Stimulated activated CD4-positive, alpha-beta T cell treated with anti-CD3 and anti-CD28 coated beads, Interleukin-4, amount 100 ng/mL, for 4 hours (primary cell): Measurements from ENCODE around the gene BABAM2.

Experiments used
- DNase-seq, 2 experiments: peaks; one replicate each; pipeline ENCODE4 v3.0.0-alpha.2; 2020

Gene BABAM2

GRCh38 chr2:28338831-28339321, 448.3 kb downstream of the BABAM2 start:
- no peak for DNase-seq

GRCh38 chr2:28339516-28340175, 449.1 kb downstream of the BABAM2 start:
- no peak for DNase-seq

- DNase-seq: no peak
Observed at GRCh38 chr2:28340312-28341202, 450.0 kb downstream of the BABAM2 start.

- DNase-seq: no peak
Observed at GRCh38 chr2:28341208-28341891, 450.8 kb downstream of the BABAM2 start.

DNA sequence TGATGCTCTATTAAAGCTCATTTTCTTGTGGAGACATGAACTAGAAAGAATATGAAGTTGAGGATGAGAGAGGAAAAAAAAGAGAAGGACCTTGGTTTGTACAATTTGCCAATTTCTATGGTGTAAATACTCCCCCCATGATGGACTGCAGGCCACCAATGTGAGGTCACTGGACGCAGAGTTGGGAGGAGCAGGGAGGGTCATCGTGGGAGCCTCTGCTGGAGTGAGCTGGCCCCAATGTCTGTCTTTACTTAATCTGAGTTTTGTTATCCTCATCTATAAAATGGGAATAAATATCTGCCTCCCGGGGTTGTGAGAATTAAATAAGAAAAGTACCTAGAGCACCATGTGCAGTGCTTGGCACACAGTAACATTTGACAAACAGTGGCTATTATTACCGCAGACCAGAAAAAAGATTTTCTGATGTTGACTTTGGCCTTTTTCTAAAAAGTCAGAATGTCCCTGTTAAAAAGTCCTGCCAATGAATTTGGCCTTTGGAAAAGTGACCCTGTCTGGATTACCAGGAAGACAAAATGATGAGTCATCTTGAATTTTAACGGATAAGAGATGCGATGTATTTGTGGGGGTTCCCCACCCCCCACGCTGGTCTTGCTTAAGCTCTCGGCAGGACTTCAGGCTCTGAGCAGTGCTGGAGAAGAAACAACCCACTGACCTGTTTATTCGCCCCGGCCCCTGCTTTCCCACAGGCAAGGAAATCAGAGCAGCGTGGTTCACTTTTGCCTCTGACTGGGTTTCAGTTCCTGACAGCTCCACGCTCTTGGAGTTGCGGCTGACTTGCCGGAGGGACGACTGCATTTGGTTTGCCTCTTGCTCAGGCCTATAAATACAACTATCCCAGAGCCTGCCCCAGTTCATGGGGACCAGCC, 451.8 kb downstream of the BABAM2 start:
- DNase-seq: no peak

GRCh38 chr2:28343184-28343942, 452.8 kb downstream of the BABAM2 start:
- DNase-seq: no peak

DNA sequence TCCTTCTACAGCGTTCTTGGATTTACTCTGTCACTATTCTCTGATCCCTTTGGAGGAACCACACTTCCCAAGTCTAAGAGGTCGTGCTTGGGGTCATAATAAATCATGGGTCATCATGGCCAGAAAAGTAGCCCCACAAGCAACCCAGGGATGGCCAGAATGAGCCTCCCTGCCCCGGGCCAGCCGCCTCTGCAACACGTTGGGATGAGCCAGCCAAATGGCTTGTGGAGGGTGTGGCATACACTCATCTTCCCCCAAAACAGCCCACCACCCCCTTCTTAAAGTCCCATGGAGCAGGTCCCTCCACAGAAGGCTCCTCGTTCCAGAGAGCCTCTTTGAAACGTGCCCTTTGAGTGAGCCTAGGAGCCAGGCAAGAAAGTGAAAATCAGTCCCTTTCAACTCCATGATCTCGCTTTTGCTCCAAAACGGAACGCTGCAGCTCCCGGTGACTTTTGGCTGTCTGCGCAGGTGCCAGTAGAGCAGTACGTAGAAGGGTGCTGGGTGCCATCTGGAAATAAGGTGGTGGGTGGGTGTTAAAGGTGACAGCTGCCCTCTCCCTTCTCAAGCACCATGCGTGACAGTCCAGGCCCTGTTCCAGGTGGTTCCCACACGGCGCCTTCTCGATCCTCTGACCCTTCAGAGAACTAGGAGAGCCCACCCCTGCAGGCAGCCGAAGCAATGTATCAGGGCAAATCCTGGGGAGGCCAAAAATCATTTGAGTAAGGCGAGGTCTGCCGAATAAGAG, 453.6 kb downstream of the BABAM2 start:
- no peak for DNase-seq

GRCh38 chr2:28344756-28345373, 454.3 kb downstream of the BABAM2 start:
- no peak for DNase-seq

- DNase-seq: no peak
Observed at GRCh38 chr2:28345619-28346018, 455.1 kb downstream of the BABAM2 start.

GRCh38 chr2:28346587-28346986, 456.1 kb downstream of the BABAM2 start:
- no peak for DNase-seq

- DNase-seq: no peak
Observed at GRCh38 chr2:28347193-28347592, 456.7 kb downstream of the BABAM2 start.

GRCh38 chr2:28347596-28347995, 457.1 kb downstream of the BABAM2 start:
- no peak for DNase-seq

- peak; percentile 26 to 49 for DNase-seq
Observed at GRCh38 chr2:28348149-28348567, 457.6 kb downstream of the BABAM2 start.

DNA sequence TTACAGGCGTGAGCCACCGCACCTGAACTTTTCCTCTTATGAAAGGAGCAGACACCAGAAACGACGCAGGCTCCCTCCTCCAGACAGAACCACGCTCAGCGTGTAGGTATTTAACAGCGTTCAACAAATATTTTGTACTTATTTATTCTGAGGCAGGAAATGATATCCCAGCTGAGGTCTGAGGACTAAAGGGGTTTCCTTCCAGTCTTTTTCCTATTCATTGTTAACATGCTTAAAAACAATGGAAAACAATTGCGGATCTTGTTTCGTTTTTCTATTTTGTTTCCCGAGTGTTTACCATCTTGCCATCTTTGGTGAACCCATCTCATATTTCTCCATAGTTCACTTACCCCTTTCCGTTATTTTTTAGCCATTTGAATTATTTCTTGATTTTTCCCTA, 458.4 kb downstream of the BABAM2 start:
- no peak for DNase-seq

DNA sequence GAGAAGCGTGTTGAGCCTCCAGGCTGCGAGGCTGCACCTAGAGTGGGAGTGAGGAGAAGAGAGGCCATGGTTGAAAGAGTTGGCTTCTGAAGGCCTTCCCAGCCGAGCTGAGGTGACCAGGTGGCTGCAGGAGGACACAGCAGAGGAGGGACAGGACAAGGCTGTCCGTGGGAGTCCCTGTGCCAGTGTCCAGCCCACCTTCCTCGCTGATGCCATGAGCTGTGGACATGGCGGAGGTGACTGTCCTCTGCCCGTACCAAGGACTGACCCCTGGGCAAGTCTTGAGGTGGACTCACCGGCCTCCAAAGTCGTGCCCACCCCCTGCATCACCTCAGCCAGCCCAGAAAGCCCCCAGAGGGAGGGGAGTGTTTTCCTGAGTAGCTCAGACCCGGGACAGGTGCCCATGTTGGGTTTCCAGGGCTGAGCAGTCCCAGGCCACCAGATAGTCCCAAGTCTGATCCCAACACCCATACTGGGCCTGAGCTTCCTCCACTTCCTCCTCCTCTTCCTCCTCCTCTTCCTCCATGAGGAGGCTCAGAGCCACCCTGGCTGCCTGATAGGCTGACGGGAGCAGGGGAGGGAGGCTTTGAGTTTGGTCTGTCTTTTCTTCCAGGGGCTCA, 459.1 kb downstream of the BABAM2 start:
- no peak for DNase-seq

GRCh38 chr2:28350196-28350595, 459.7 kb downstream of the BABAM2 start:
- DNase-seq: no peak

DNA sequence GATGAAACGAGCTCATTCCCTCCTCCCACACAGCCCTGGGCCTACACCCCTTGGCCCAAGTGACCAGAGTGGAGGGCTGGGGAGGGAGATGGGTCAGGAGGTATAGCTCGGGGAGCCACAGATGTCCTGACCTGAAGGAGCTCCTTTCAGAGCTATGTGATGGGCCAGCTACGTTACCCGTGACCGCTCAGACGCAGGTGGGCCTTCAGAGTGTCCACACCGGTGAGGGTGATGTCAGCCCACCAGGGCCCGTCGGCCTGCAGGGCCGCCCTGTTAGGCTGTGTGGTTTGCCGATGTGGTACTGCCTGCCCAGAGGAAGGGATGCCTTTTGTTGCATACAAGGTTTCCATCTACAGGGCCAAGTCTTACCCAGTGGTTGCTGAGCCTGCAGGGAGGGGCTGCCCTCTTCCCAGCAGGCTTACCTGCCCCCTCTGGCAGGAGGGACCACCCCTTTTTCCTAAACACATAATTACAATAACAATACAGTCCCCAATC, 460.3 kb downstream of the BABAM2 start:
- no peak for DNase-seq

DNA sequence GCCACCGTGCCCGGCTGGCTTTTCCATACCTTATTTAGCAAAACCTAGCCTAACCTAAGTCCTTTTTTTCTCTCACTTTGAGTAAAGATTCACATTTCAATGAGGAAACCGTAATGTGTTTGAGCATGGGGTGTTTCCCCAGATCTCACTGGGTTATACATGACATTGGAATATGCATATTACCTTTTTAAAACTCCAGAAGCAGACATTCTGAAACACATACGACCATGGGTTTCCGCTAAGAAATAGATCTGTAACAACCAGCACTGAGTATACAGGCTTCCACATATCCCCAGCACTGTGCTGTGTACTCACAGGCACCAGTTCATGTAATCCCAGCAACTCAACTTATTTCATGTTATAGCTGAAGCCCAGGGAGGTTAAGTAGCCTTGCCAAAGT, 461.1 kb downstream of the BABAM2 start:
- DNase-seq: no peak

GRCh38 chr2:28352104-28352503, 461.6 kb downstream of the BABAM2 start:
- no peak for DNase-seq
